ENCODE results near the gene EFNA1. TPM values are rescaled to one million over a fixed set of nuclear protein-coding genes. Genes with fewer than 3 reads are reported as not detected.
A peak's percentile ranks its signal among the peaks of the same experiment; 100 is the strongest.

EFNA1 gene
- total RNA-seq, 6 experiments from 2014 or later = 87.5 to 419 (median 196) TPM

- ATAC-seq (peak in 3 of 4 donors; percentile 4 to 8 (median 7)), DNase-seq (peak in 1 of 3 donors; percentile 40)
- no peaks in the 10 kb centered on the region for H3K9me3 ChIP-seq
- peak overlapping the region; percentile 97 to 100 (median 99) for H3K27ac ChIP-seq
- 25% methylated on average over 9 of the region's 9 CpGs for WGBS (ENCODE audit: insufficient coverage, low coverage, low lambda C conversion rate, missing lambda C conversion rate)
- peaks cover 0 to 60% (median 29%) of the 10 kb centered on the region in 4 donors for H3K4me1 ChIP-seq
- TF ChIP-seq CTCF (IDR thresholded peaks at IDR 0.05) (no peak), POLR2A (IDR thresholded peaks at IDR 0.05) (no peak)
- H3K27me3 ChIP-seq = no peaks in the 10 kb centered on the region
- no peaks in the 10 kb centered on the region for H3K36me3 ChIP-seq
- no peak overlapping the region for H3K4me3 ChIP-seq
- intact Hi-C loops (cut with DNase I) = no loop called here
These were observed 24.4 kb upstream of the EFNA1 start for GRCh38 chr1:155103325-155103724.

- Histone ChIP-seq H3K27ac (peak overlapping the region; percentile 97 to 100 (median 99)), H3K4me3 (no peak overlapping the region), H3K9me3 (no peaks in the 10 kb centered on the region), H3K27me3 (no peaks in the 10 kb centered on the region), H3K36me3 (no peaks in the 10 kb centered on the region), H3K4me1 (peaks cover 0 to 61% (median 29%) of the 10 kb centered on the region in 4 donors)
- WGBS (ENCODE audit: insufficient coverage, low coverage, low lambda C conversion rate, missing lambda C conversion rate) = 28% methylated on average over 7 of the region's 7 CpGs
- DNase-seq (no peak), ATAC-seq (peak in 3 of 4 donors; percentile 0 to 4 (median 3))
- intact Hi-C loops (cut with DNase I) = loop anchor here in 1 of 2 donors (2.0 kb wide), 1 partner anchor 22 kb away; the partner anchor contains the start of gene EFNA1
- TF ChIP-seq POLR2A (IDR thresholded peaks at IDR 0.05) = no peak
- TF ChIP-seq CTCF (IDR thresholded peaks at IDR 0.05) = no peak
These were observed 22.8 kb upstream of the EFNA1 start for GRCh38 chr1:155104605-155105534.

- peak overlapping the region; percentile 97 to 100 (median 99) for H3K27ac ChIP-seq
- no peaks in the 10 kb centered on the region for H3K27me3 ChIP-seq
- intact Hi-C loops (cut with DNase I) = loop anchor here in 1 of 2 donors (2.0 kb wide), 1 partner anchor 21 kb away; the partner anchor contains the start of gene EFNA1
- no peaks in the 10 kb centered on the region for H3K36me3 ChIP-seq
- H3K4me1 ChIP-seq = peaks cover 0 to 61% (median 29%) of the 10 kb centered on the region in 4 donors
- TF ChIP-seq CTCF (IDR thresholded peaks at IDR 0.05) (no peak), POLR2A (IDR thresholded peaks at IDR 0.05) (peak; percentile 60)
- 24% methylated on average over 7 of the region's 7 CpGs for WGBS (ENCODE audit: insufficient coverage, low coverage, low lambda C conversion rate, missing lambda C conversion rate)
- peak; percentile 82 to 95 (median 90) for DNase-seq
- peak; percentile 47 to 75 (median 66) for ATAC-seq
- H3K9me3 ChIP-seq = no peaks in the 10 kb centered on the region
- H3K4me3 ChIP-seq = no peak overlapping the region
These were observed 22.1 kb upstream of the EFNA1 start for GRCh38 chr1:155105604-155106011.

GRCh38 chr1:155106862-155107261 is 20.8 kb upstream of the EFNA1 start:
- H3K27me3 ChIP-seq = no peaks in the 10 kb centered on the region
- peak; percentile 36 to 55 (median 41) for ATAC-seq
- WGBS (ENCODE audit: insufficient coverage, low coverage, low lambda C conversion rate, missing lambda C conversion rate) = 40% methylated on average over 6 of the region's 6 CpGs

More at GRCh38 chr1:155106862-155107261, 20.8 kb upstream of the EFNA1 start:
- H3K27ac ChIP-seq = peak overlapping the region; percentile 97 to 100 (median 99)
- TF ChIP-seq CTCF (IDR thresholded peaks at IDR 0.05) = no peak
- no peak for TF ChIP-seq POLR2A (IDR thresholded peaks at IDR 0.05)
- intact Hi-C loops (cut with DNase I) = no loop called here
- H3K36me3 ChIP-seq = no peaks in the 10 kb centered on the region
- peak; percentile 60 to 72 (median 69) for DNase-seq
- no peak overlapping the region for H3K4me3 ChIP-seq
- peaks cover 0 to 60% (median 27%) of the 10 kb centered on the region in 4 donors for H3K4me1 ChIP-seq
- no peaks in the 10 kb centered on the region for H3K9me3 ChIP-seq

Data from right lobe of liver (tissue), 6 donors.